ENCODE measurements around the gene ESR2. TPM values are rescaled to one million over a fixed set of nuclear protein-coding genes. Genes with fewer than 3 reads are reported as not detected.

ESR2 gene
- total RNA-seq, 1 experiment from 2014 or later, result 0.29 TPM

DNA sequence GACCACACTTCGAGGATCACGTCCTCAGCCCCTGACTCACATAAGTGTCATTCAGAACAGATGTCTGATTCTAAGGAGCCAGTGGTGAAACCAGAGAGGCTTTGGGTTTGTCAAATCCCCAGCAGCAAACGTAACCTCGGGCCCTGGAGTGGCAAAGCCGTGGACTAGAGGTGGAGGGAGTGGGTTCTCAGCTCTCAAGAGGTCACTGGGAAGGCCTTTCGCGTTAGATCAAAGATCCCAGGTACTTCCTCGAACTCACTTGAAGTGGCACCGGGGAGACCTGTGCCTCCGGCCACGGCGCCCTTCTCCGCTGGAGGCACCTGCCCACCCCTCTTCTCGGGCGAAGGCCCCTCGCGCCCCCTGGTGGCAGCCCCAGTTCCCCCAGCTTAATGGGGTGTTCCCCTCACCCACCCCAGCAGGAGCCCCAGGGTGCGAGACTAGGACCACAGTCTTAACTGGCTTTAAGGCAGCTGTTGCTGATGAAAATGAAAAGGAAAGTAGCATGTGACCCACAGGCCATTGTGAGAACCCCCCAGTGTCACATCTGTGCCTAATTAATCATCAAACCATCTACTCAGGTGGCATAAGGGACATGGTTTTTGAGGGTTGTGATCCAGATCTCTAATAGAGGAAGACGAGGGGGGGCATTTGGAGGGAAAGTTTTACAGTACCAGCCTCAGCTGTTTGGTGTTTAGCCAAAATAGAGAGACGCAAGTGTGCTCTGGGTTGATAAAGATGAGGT, 672 bp upstream of the ESR2 start:
- peaks cover 21% of the 10 kb centered on the region for H3K4me1 ChIP-seq (replicated peaks)
- no peak overlapping the region for H3K27ac ChIP-seq
- H3K4me3 ChIP-seq, result peak overlapping the region; percentile 23
- H3K36me3 ChIP-seq, result no peaks in the 10 kb centered on the region
- H3K27me3 ChIP-seq (replicated peaks), result peaks cover 7% of the 10 kb centered on the region; the same call in 1 of the 2 replicates
- peak; percentile 43 to 72 for DNase-seq (ENCODE audit: low read depth in 1 of 2, low spot score in 2 of 2)
- H3K9me3 ChIP-seq (replicated peaks), result no peaks in the 10 kb centered on the region

DNA sequence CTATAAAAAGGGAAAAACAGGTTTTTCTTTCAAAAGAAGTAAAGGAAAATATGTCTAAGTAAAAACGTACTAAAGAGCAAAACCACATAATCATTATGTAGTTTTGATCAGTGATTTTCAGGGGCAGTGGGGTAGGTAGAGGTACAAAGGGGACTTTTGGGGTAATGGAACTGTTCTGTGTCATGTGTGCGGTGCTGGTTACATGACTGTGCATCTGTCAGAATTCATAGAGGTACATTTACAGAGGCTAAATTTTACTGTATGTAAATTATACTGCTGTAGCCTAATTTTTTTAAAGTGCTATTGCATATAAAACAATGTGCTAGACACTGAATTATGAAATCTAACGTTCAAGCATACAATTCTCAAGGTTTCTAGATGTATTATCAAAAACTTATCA, 2.0 kb downstream of the ESR2 start:
- Histone ChIP-seq H3K4me3 (no peak overlapping the region), H3K9me3 (replicated peaks) (no peaks in the 10 kb centered on the region), H3K27me3 (replicated peaks) (peaks cover 7% of the 10 kb centered on the region; the same call in 1 of the 2 replicates), H3K27ac (no peak overlapping the region), H3K36me3 (no peaks in the 10 kb centered on the region), H3K4me1 (replicated peaks) (peaks cover 21% of the 10 kb centered on the region)
- no peak for DNase-seq (ENCODE audit: low read depth in 1 of 2, low spot score in 2 of 2)

DNA sequence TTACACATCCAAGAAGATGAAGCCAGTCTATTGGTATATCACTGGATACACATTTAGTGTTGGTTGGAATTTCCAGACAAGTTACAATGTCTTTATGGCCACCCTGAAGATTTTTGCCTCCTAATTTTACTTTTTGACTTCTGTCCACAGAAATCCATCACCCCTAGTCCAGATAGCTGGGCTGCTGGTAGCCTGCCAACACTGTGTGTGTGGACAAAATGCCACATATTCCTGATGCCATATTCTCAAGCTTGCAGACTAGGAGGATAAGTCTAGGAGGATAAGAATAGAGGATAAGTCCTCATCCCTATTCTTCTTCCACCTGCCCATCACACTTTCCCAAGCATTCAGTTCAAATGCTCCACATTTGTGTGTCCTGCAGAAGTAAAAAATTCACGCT, 4.6 kb downstream of the ESR2 start:
- Histone ChIP-seq H3K4me3 (no peak overlapping the region), H3K27me3 (replicated peaks) (peaks cover 7% of the 10 kb centered on the region; the same call in 1 of the 2 replicates), H3K4me1 (replicated peaks) (peaks cover 9% of the 10 kb centered on the region), H3K36me3 (no peaks in the 10 kb centered on the region), H3K27ac (no peak overlapping the region), H3K9me3 (replicated peaks) (no peaks in the 10 kb centered on the region)
- DNase-seq (ENCODE audit: low read depth in 1 of 2, low spot score in 2 of 2), result no peak

DNA sequence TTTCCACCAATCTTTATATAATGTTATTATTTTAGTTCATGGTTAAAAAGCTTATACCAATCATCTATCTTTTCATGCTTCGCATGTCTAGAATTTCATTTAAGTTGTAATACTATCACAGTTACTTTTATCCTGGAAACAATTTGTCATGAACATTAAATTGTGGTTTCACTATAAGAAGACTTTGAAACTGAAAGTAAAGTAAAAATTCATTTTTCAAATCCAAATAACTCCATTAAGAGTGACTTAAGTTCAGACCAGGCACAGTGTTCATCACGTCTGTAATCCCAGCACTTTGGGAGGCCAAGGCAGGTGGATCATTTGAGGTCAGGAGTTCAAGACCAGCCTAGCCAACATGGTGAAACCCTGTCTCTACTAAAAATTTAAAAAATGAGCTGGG, 12.4 kb downstream of the ESR2 start:
- no peaks in the 10 kb centered on the region for H3K36me3 ChIP-seq
- no peaks in the 10 kb centered on the region for H3K27me3 ChIP-seq (replicated peaks)
- no peak overlapping the region for H3K27ac ChIP-seq
- no peak overlapping the region for H3K4me3 ChIP-seq
- H3K9me3 ChIP-seq (replicated peaks), result no peaks in the 10 kb centered on the region
- H3K4me1 ChIP-seq (replicated peaks), result no peaks in the 10 kb centered on the region
- no peak for DNase-seq (ENCODE audit: low read depth in 1 of 2, low spot score in 2 of 2)

DNA sequence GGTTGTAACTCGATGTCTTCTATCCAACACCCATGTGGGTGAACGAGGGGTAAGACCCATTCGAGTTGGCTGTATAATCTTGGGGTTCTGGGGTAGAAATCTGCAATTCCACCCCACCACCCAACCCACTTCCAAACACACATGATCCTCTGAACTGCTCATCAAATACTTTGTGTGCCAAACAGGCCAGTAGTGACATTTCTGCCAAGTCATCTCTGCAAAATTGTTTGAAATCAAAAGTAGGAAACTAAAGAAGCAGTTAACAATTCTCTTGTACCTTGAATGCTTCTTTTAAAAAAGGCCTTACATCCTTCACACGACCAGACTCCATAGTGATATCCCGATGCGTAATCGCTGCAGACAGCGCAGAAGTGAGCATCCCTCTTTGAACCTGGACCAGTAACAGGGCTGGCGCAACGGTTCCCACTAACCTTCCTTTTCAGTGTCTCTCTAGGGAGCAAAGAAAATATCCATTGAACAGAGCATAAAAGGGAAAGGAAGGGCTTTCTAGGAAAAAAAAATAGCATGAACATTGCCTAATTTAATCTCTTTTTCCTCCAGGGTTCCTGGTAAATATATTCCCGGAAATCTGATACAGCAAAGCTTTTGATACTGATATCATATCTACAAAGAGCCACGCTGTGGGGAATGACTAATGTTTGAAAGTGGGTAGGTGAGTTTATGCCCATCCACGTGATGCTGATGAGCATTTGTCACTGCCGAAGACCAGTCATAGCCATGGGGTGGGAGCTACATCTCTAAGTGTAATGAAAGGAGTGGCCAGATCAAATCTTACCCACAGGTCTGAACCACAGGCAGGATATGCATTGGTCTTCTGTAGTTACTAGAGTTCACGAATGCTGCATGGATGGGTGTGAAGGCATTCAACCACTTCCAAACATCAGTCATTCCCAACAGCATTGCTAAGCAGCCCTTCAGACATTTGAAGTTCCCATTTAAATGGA, 14.2 kb downstream of the ESR2 start:
- Histone ChIP-seq H3K27ac (no peak overlapping the region), H3K27me3 (replicated peaks) (no peaks in the 10 kb centered on the region), H3K4me3 (no peak overlapping the region), H3K36me3 (no peaks in the 10 kb centered on the region), H3K4me1 (replicated peaks) (no peaks in the 10 kb centered on the region), H3K9me3 (replicated peaks) (no peaks in the 10 kb centered on the region)
- no peak for DNase-seq (ENCODE audit: low read depth in 1 of 2, low spot score in 2 of 2)

DNA sequence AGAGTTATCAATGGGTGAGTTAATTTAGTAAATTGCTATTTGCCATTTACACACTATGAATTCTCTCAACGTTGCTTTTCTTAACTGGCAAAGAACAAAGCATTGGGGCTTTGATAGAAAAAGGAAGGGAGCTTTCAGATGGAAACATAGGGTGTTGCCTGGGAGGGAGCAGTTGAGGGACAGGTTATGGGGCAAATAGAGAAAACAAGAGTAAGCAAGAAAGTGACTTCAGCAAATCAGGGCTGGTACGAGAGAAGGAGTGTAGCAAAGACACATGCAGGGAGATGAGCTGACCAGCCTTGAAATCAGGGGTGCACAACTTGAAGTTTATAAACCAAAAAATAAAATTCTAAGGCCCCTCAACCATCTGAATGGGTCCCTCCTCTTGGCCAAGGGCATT, 15.7 kb downstream of the ESR2 start:
- Histone ChIP-seq H3K27ac (no peak overlapping the region), H3K4me1 (replicated peaks) (no peaks in the 10 kb centered on the region), H3K4me3 (no peak overlapping the region), H3K36me3 (no peaks in the 10 kb centered on the region), H3K9me3 (replicated peaks) (no peaks in the 10 kb centered on the region), H3K27me3 (replicated peaks) (no peaks in the 10 kb centered on the region)
- DNase-seq (ENCODE audit: low read depth in 1 of 2, low spot score in 2 of 2), result no peak

DNA sequence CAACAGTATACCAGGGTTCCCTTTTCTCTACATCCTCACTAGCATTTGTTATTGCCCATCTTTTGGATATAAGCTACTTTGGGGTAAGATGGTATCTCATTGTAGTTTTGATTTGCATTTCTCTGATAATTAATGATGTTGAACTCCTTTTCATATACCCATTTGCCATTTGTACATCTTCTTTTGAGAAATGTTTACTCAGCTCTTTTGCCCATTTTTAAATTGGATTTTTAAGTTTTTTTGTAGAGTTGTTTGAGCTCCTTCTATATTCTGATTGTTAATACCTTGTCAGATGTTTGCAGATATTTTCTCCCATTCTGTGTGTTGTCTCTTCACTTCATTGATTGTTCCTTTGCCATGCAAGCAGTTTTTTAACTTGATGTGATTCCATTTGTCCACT, 22.2 kb downstream of the ESR2 start:
- Histone ChIP-seq H3K27ac (no peak overlapping the region), H3K9me3 (replicated peaks) (no peaks in the 10 kb centered on the region), H3K4me3 (no peak overlapping the region), H3K36me3 (no peaks in the 10 kb centered on the region), H3K4me1 (replicated peaks) (no peaks in the 10 kb centered on the region), H3K27me3 (replicated peaks) (no peaks in the 10 kb centered on the region)
- DNase-seq (ENCODE audit: low read depth in 1 of 2, low spot score in 2 of 2), result no peak

DNA sequence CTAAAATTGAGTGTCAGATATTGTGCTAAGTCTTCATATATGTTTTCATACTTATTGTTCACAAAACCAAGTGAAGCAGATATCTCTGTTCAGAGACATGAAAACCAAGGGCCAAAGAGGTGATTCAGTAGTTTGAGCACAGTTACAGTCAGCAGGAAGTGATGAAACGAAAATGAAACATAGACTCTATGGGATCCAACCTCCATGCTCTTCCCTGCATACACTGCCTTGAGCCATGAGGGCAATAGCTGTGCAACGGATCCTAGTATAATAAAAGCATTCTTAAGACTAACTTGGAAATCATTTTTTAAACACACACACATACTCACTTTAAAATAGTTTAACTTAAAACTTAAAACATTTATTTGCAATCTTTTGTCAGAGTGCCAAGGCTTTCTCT, 27.9 kb downstream of the ESR2 start:
- no peaks in the 10 kb centered on the region for H3K36me3 ChIP-seq
- H3K4me3 ChIP-seq, result no peak overlapping the region
- peaks cover 6% of the 10 kb centered on the region; the same call in 1 of the 2 replicates for H3K4me1 ChIP-seq (replicated peaks)
- no peaks in the 10 kb centered on the region for H3K9me3 ChIP-seq (replicated peaks)
- no peaks in the 10 kb centered on the region for H3K27me3 ChIP-seq (replicated peaks)
- no peak overlapping the region for H3K27ac ChIP-seq
- DNase-seq (ENCODE audit: low read depth in 1 of 2, low spot score in 2 of 2), result peak in 1 of 2 experiments; percentile 3

DNA sequence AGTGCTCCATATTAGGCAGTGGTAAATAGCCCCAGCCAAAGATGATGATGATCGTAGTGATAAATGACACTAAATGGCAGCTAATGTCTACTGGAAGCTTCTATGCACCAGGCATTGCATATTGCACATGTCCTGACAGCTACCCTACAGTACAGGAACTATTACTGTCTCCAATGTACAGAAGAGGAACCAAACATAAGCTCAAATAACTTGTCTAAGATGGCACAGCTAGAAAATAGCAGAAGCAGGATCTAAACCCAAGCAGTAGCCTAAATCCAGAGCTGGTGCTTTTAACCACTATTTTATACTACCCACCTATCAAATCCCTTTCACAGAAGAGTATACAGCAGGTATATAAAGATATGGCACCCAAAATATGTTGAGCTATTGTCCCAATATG, 28.9 kb downstream of the ESR2 start:
- peaks cover 6% of the 10 kb centered on the region; the same call in 1 of the 2 replicates for H3K4me1 ChIP-seq (replicated peaks)
- H3K36me3 ChIP-seq, result no peaks in the 10 kb centered on the region
- DNase-seq (ENCODE audit: low read depth in 1 of 2, low spot score in 2 of 2), result no peak
- no peak overlapping the region for H3K27ac ChIP-seq
- H3K9me3 ChIP-seq (replicated peaks), result no peaks in the 10 kb centered on the region
- H3K27me3 ChIP-seq (replicated peaks), result no peaks in the 10 kb centered on the region
- H3K4me3 ChIP-seq, result no peak overlapping the region

DNA sequence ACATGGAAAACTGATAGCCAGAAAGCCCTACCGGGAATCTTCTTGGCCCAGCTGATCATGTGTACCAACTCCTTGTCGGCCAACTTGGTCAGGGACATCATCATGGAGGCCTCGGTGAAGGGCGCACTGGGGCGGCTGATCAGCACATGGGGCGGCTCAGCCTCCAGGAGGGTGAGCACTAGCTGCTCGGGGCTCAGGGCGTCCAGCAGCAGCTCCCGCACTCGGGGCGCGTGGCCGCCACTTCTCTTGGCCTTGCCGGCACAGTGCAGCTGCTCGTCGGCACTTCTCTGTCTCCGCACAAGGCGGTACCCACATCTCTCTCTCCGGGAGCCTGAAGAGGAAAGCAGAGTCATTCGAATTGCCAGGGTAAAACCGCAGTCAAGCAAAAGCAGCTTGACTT, 33.8 kb downstream of the ESR2 start:
- Histone ChIP-seq H3K36me3 (no peaks in the 10 kb centered on the region), H3K27ac (no peak overlapping the region)

DNA sequence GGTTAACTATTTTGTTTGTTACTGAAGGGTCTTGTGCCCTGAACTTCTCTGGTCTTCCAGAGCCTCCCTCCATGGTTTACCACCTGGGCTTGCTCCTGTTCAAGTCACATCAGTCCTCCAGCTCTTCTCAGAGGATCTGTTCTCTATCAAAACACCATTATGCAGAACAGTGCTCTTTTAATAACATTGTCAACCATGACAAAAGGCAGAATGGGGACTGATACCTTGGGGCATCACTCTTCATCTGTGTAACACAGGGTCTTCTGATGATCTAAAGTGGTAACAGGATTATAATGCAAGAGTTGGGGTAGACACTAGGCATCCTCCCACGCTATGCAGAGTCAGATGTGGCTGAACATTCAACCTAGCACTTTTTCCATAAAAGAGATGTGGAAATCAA, 38.4 kb downstream of the ESR2 start:
- Histone ChIP-seq H3K36me3 (no peaks in the 10 kb centered on the region), H3K9me3 (replicated peaks) (no peaks in the 10 kb centered on the region), H3K4me3 (no peak overlapping the region), H3K4me1 (replicated peaks) (peaks cover 14% of the 10 kb centered on the region), H3K27me3 (replicated peaks) (no peaks in the 10 kb centered on the region), H3K27ac (no peak overlapping the region)
- no peak for DNase-seq (ENCODE audit: low read depth in 1 of 2, low spot score in 2 of 2)

More for the DNA sequence above, 33.8 kb downstream of the ESR2 start:
- Histone ChIP-seq H3K27me3 (replicated peaks) (no peaks in the 10 kb centered on the region), H3K4me3 (no peak overlapping the region), H3K9me3 (replicated peaks) (no peaks in the 10 kb centered on the region), H3K4me1 (replicated peaks) (no peaks in the 10 kb centered on the region)
- no peak for DNase-seq (ENCODE audit: low read depth in 1 of 2, low spot score in 2 of 2)

DNA sequence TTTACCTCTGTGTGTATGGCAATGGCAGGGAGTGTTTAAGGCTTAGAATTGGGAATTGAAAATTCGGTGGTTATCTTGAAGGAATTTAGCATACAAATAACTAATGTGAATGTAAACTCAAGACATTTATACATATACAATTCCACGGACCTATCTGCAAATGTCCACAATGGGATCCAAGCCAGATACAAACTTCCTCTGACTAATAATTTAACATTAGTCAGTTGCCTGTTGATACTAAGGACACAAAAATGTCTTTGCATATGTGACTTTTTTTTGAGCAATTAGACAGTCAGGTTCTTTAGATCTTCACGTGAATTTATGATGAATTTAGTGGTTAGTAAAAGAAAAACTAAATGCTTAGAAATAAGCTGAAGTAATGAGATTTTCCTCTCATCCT, 40.5 kb downstream of the ESR2 start:
- Histone ChIP-seq H3K36me3 (no peaks in the 10 kb centered on the region), H3K4me1 (replicated peaks) (peaks cover 14% of the 10 kb centered on the region), H3K4me3 (no peak overlapping the region), H3K27ac (peak overlapping the region; percentile 32), H3K27me3 (replicated peaks) (no peaks in the 10 kb centered on the region), H3K9me3 (replicated peaks) (no peaks in the 10 kb centered on the region)
- DNase-seq (ENCODE audit: low read depth in 1 of 2, low spot score in 2 of 2), result no peak

DNA sequence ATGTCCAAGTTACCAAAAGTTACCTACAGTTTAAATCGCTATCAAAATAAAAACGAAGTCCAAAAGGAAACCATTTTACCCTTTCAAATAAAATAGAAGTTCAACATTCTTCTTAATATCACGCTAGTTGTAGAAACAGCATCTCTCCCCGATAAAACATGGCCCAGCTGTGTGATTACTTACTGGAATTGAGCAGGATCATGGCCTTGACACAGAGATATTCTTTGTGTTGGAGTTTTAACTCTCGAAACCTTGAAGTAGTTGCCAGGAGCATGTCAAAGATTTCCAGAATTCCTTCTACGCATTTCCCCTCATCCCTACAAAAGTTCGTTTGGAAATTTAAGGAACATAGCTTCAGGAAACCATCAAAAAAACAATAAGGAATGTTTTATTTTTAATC, 44.8 kb downstream of the ESR2 start:
- Histone ChIP-seq H3K36me3 (no peaks in the 10 kb centered on the region), H3K27me3 (replicated peaks) (no peaks in the 10 kb centered on the region), H3K4me1 (replicated peaks) (peaks cover 12% of the 10 kb centered on the region), H3K27ac (no peak overlapping the region), H3K9me3 (replicated peaks) (no peaks in the 10 kb centered on the region), H3K4me3 (no peak overlapping the region)
- DNase-seq (ENCODE audit: low read depth in 1 of 2, low spot score in 2 of 2), result no peak

DNA sequence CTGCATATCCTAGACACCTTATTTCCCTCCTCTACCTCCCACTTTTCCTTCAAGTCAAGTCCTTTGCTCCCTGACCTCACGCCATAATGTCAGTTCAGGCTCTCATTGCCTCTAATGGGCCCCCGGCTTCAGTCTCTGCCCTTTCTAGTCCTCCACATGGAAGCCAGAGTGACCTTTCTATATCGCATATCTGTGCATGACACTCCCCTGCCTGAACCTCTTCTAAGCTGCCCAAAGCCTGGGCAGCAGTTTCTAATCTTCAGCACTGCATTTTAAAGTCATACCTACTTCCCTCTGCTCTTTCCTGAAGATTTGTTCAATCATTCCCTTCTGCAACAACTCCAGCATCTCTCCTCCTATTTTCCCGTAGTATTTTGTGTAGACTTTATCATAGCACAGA, 45.5 kb downstream of the ESR2 start:
- peaks cover 5% of the 10 kb centered on the region for H3K4me1 ChIP-seq (replicated peaks)
- DNase-seq (ENCODE audit: low read depth in 1 of 2, low spot score in 2 of 2), result no peak
- H3K36me3 ChIP-seq, result no peaks in the 10 kb centered on the region
- H3K4me3 ChIP-seq, result no peak overlapping the region
- H3K27me3 ChIP-seq (replicated peaks), result no peaks in the 10 kb centered on the region
- no peak overlapping the region for H3K27ac ChIP-seq
- H3K9me3 ChIP-seq (replicated peaks), result no peaks in the 10 kb centered on the region
